Panc1 (cell line): Measurements from ENCODE around the gene FOXP4. TPM values are rescaled to one million over a fixed set of nuclear protein-coding genes. Genes with fewer than 3 reads are reported as not detected.

ENCODE experiments used
- ATAC-seq: fragments of 200-7000 bp; cut with Tn5 transposase; 2 replicates; pipeline ENCODE4 v1.9.1; 2020; ENCODE audit warnings: mild to moderate bottlenecking, moderate library complexity
- BruUV-seq: library from RNA; stranded (reverse); fragments of 400-500 nt; replicated peaks from 2 replicates; lab custom pipeline; 2021; lab: Mats Ljungman, UMichigan
- CTCF ChIA-PET: fragments of 300-600 bp; sonication (Branson Sonifier 250); formaldehyde crosslinking; loops from one replicate; lab custom pipeline; 2022; ENCODE audit warnings: antibody characterized with exemption; lab: Charles Lee
- POLR2A ChIA-PET: fragments of 300-600 bp; sonication (Branson Sonifier 250); formaldehyde crosslinking; loops from one replicate; lab custom pipeline; 2022; ENCODE audit warnings: antibody characterized with exemption; lab: Charles Lee
- DNase-seq: peaks from one replicate; pipeline ENCODE4 v3.0.0-alpha.2; 2010; ENCODE audit warnings: low read depth, low spot score
- H3K27ac ChIP-seq: 2 replicates; pipeline ENCODE4 v1.5.1; 2011; ENCODE audit warnings: mild to moderate bottlenecking, low read length, inconsistent platforms
- H3K27me3 ChIP-seq: fragments of 200-500 bp; sonication (Bioruptor generic); 2 replicates; pipeline ENCODE4 v1.6.0; 2014; ENCODE audit warnings: low read length, inconsistent platforms; ENCODE audit not compliant: control insufficient read depth, insufficient read depth
- H3K36me3 ChIP-seq: fragments of 200-500 bp; sonication (Bioruptor generic); 2 replicates; pipeline ENCODE4 v1.5.1; 2014; ENCODE audit warnings: inconsistent platforms, mild to moderate bottlenecking, low read length, moderate library complexity; ENCODE audit not compliant: control insufficient read depth, insufficient read depth
- H3K4me1 ChIP-seq: 2 replicates; pipeline ENCODE4 v1.5.1; 2011; ENCODE audit warnings: inconsistent platforms, mild to moderate bottlenecking, low read length, moderate library complexity; ENCODE audit not compliant: control insufficient read depth, insufficient read depth
- H3K4me3 ChIP-seq, 2 experiments: 2 replicates each; pipeline ENCODE4 v1.5.1; 2011 to 2012; ENCODE audit warnings: low read depth in 2 of 2, low read length in 2 of 2, mild to moderate bottlenecking in 2 of 2, inconsistent platforms in 1 of 2, moderate library complexity in 1 of 2
- H3K9me3 ChIP-seq: fragments of 200-500 bp; sonication (Bioruptor generic); 2 replicates; pipeline ENCODE4 v1.5.1; 2014; ENCODE audit warnings: low read depth, mild to moderate bottlenecking, inconsistent platforms, low read length, moderate library complexity; ENCODE audit not compliant: control insufficient read depth, insufficient read depth
- CTCF ChIP-seq: fragments of 450-650 bp; IDR thresholded peaks from 2 replicates; pipeline ENCODE4 v1.5.1; 2017; ENCODE audit warnings: mild to moderate bottlenecking
- POLR2AphosphoS5 ChIP-seq: IDR thresholded peaks from 2 replicates; pipeline ENCODE4 v1.6.1; 2012; ENCODE audit warnings: mild to moderate bottlenecking, low read depth, low read length, moderate library complexity
- REST ChIP-seq, 2 experiments: IDR thresholded peaks; 2 replicates each; pipeline ENCODE4 v1.6.1; 2011 to 2012; ENCODE audit warnings: low read depth in 2 of 2, control low read depth in 1 of 2, low read length in 1 of 2, mild to moderate bottlenecking in 1 of 2, moderate library complexity in 1 of 2; ENCODE audit not compliant: insufficient read depth in 1 of 2
- SIN3A ChIP-seq: IDR thresholded peaks from 2 replicates; pipeline ENCODE4 v1.6.1; 2012; ENCODE audit warnings: low read depth, mild to moderate bottlenecking, low read length, moderate library complexity, borderline replicate concordance; ENCODE audit not compliant: insufficient read depth
- TCF7L2 ChIP-seq: IDR thresholded peaks from 2 replicates; pipeline ENCODE4 v1.6.1; 2011; ENCODE audit warnings: mild to moderate bottlenecking, low read depth, low read length, inconsistent platforms
- in situ Hi-C: cut with HindIII; loops from 2 replicates; pipeline ENCODE4 v1.10.0; 2016; ENCODE audit warnings: low sequenced_read_pairs, low pct_unique_long_range_greater_than_20kb
- intact Hi-C: fragments of 100-400 bp; cut with micrococcal nuclease; formaldehyde crosslinking; loops from one replicate; pipeline ENCODE4 v1.10.0; 2022; ENCODE audit not compliant: unreplicated experiment
- total RNA-seq: library from RNA; stranded (reverse); gene quantifications from one replicate; pipeline ENCODE4 v1.2.1, GENCODE V29; 2021; ENCODE audit not compliant: unreplicated experiment

Gene FOXP4
- total RNA-seq, 1 experiment from 2014 or later = 30.4 TPM

DNA sequence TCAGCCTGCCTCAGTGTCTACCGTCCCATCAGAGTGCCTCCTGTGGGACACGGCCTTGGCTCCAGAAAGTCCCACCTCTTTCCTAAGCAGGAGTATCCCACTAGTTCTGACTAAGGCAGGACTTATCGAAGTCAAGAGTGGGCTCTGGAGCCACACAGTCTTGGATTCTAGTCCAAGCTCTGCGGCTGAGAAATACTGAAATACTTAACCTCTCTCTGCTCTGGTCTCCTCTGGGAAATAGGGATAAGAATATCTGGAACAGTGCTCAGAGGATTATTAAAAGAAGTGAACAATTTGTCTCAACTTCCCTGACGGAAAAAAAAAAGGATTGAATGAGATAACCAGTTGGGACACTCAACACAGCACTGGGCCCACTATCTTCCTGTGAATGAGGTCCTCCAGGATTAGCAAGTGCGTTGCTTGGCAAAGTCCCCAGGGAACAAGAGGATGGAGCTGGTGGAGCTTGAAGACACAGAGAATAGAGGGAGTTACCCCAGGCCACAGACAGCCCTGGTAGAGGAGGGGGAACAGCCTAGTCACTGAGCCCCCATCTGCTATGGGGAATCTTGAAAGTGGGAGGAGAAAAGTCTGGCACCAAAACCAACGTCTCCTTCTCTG, 34.6 kb upstream of the FOXP4 start:
- Histone ChIP-seq H3K9me3 (no peaks in the 10 kb centered on the region), H3K4me1 (no peaks in the 10 kb centered on the region), H3K27ac (no peak overlapping the region), H3K4me3 (no peak overlapping the region), H3K27me3 (no peaks in the 10 kb centered on the region; the same call in none of the 2 replicates), H3K36me3 (no peaks in the 10 kb centered on the region)
- intact Hi-C loops = no loop called here
- in situ Hi-C loops = no loop called here
- ATAC-seq (no peak), DNase-seq (no peak)
- BruUV-seq = no TSS peak
- CTCF ChIA-PET = no interaction called here
- TF ChIP-seq SIN3A = no peak
- no peak for TF ChIP-seq REST (IDR thresholded peaks at IDR 0.05; ENCODE audit: insufficient read depth in 1 of 2, low read depth in 2 of 2, low read length in 1 of 2)
- TF ChIP-seq CTCF = no peak
- POLR2A ChIA-PET = no interaction called here

DNA sequence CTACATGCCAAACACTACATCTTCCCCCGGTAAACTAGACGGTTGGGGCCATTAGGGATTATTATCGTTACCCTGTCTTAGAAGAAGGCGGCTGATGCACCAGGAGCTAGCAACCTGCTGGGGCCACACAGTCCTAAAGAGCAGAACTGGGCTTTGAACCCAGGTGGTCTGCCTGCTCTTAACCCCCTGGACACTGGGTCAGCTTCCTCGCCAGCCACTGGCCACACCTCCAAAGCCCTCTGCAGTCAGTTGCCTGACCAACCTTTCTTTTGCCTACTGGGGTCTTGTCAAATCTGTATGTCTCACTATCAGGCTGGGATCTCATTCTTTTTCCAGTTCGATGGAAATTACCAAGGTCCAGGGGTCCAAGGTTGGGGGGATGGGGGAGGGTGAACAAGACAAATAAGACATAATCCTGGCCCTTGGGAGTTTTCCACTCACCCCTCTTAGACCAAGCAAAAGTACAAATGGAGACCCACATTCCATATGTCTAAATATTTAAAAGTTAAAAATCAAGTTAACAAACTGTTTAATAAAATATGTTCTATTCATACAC, 34.0 kb upstream of the FOXP4 start:
- TF ChIP-seq REST (IDR thresholded peaks at IDR 0.05; ENCODE audit: insufficient read depth in 1 of 2, low read depth in 2 of 2, low read length in 1 of 2) = no peak
- no peak for TF ChIP-seq POLR2AphosphoS5
- TF ChIP-seq TCF7L2 = no peak
- TF ChIP-seq CTCF = no peak
- TF ChIP-seq SIN3A = no peak
- no peaks in the 10 kb centered on the region for H3K36me3 ChIP-seq
- intact Hi-C loops (no loop called here), in situ Hi-C loops (no loop called here)
- CTCF ChIA-PET = no interaction called here
- no peak overlapping the region for H3K27ac ChIP-seq
- H3K27me3 ChIP-seq = no peaks in the 10 kb centered on the region; the same call in none of the 2 replicates
- no peaks in the 10 kb centered on the region for H3K4me1 ChIP-seq
- ATAC-seq (no peak), DNase-seq (no peak)
- H3K4me3 ChIP-seq = no peak overlapping the region
- no TSS peak for BruUV-seq
- H3K9me3 ChIP-seq = no peaks in the 10 kb centered on the region
- POLR2A ChIA-PET = no interaction called here
